PC-3 (cell line): ENCODE measurements around the gene PFKFB3. TPM values are rescaled to one million over a fixed set of nuclear protein-coding genes. Genes with fewer than 3 reads are reported as not detected.

Source experiments
- ATAC-seq: fragments of 200-7000 bp; cut with Tn5 transposase; 2 replicates; pipeline ENCODE4 v1.9.1; 2020; ENCODE audit warnings: mild to moderate bottlenecking, moderate library complexity
- BruUV-seq: library from RNA; stranded (reverse); fragments of 400-500 nt; replicated peaks from 2 replicates; lab custom pipeline; 2021; lab: Mats Ljungman, UMichigan
- CTCF ChIA-PET: fragments of 300-600 bp; sonication (Branson Sonifier 250); formaldehyde crosslinking; loops from one replicate; lab custom pipeline; 2022; ENCODE audit warnings: antibody characterized with exemption; lab: Charles Lee
- POLR2A ChIA-PET: fragments of 300-600 bp; sonication (Branson Sonifier 250); formaldehyde crosslinking; loops from one replicate; lab custom pipeline; 2022; ENCODE audit warnings: antibody characterized with exemption; ENCODE audit not compliant: unreplicated experiment; lab: Charles Lee
- DNase-seq: peaks from one replicate; pipeline ENCODE4 v3.0.0-alpha.2; 2015
- H2AFZ ChIP-seq: fragments of 300-600 bp; sonication (generic); 2 replicates; pipeline ENCODE4 v1.6.0; 2016; ENCODE audit warnings: antibody characterized with exemption, low read length
- H3F3A ChIP-seq: fragments of 300-600 bp; sonication (generic); one replicate; pipeline ENCODE4 v1.6.0; 2017; ENCODE audit warnings: antibody characterized with exemption, low read length, control low read depth, mild to moderate bottlenecking; ENCODE audit not compliant: unreplicated experiment
- H3K27ac ChIP-seq: fragments of 300-600 bp; sonication (generic); 2 replicates; pipeline ENCODE4 v1.5.1; 2016; ENCODE audit warnings: mild to moderate bottlenecking, low read length
- H3K27me3 ChIP-seq: fragments of 300-600 bp; sonication (generic); 2 replicates; pipeline ENCODE4 v1.6.1; 2016; ENCODE audit warnings: low read length, mixed read lengths
- H3K36me3 ChIP-seq: fragments of 300-600 bp; sonication (generic); 2 replicates; pipeline ENCODE4 v1.6.1; 2016; ENCODE audit warnings: low read depth, mixed run types, low read length, mixed read lengths
- H3K4me1 ChIP-seq: fragments of 300-600 bp; sonication (generic); 2 replicates; pipeline ENCODE4 v1.5.1; 2016; ENCODE audit warnings: low read length; ENCODE audit not compliant: insufficient read depth
- H3K4me2 ChIP-seq: fragments of 300-600 bp; sonication (generic); 2 replicates; pipeline ENCODE4 v1.6.0; 2016; ENCODE audit warnings: low read length
- H3K4me3 ChIP-seq: fragments of 300-600 bp; sonication (generic); 2 replicates; pipeline ENCODE4 v1.5.1; 2016; ENCODE audit warnings: mild to moderate bottlenecking, low read length, mixed read lengths
- H3K79me2 ChIP-seq: fragments of 300-600 bp; sonication (generic); 2 replicates; pipeline ENCODE4 v1.6.1; 2017; ENCODE audit warnings: low read length, mixed read lengths
- H3K9ac ChIP-seq: fragments of 300-600 bp; sonication (generic); 2 replicates; pipeline ENCODE4 v1.6.0; 2016; ENCODE audit warnings: mild to moderate bottlenecking, low read length
- H3K9me2 ChIP-seq: fragments of 300-600 bp; sonication (generic); replicated peaks from 2 replicates; pipeline ENCODE4 v1.6.1; 2016; ENCODE audit warnings: mixed run types, low read length, mixed read lengths
- H3K9me3 ChIP-seq: fragments of 300-600 bp; sonication (generic); 2 replicates; pipeline ENCODE4 v1.6.1; 2016; ENCODE audit warnings: low read length, mixed read lengths
- H4K20me1 ChIP-seq: fragments of 300-600 bp; sonication (generic); 2 replicates; pipeline ENCODE4 v1.6.1; 2016; ENCODE audit warnings: low read length, mixed read lengths
- CTCF ChIP-seq: fragments of 300-600 bp; sonication (generic); conservative IDR thresholded peaks from 2 replicates; pipeline ENCODE4 v1.5.1; 2017; ENCODE audit warnings: antibody characterized with exemption, low read depth, mild to moderate bottlenecking, low read length
- EZH2 ChIP-seq: fragments of 300-600 bp; sonication (generic); IDR thresholded peaks from one replicate; pipeline ENCODE4 v1.6.1; 2017; ENCODE audit warnings: antibody characterized with exemption, mild to moderate bottlenecking, low read length; ENCODE audit not compliant: unreplicated experiment
- EZH2phosphoT487 ChIP-seq: fragments of 300-600 bp; sonication (generic); IDR thresholded peaks from 2 replicates; pipeline ENCODE4 v1.6.1; 2018; ENCODE audit warnings: mild to moderate bottlenecking, antibody characterized with exemption, low read length, borderline replicate concordance
- intact Hi-C: fragments of 100-400 bp; cut with micrococcal nuclease; formaldehyde crosslinking; loops from 2 replicates; pipeline ENCODE4 v1.9.0; 2023
- total RNA-seq: library from RNA; depleted of rRNA; stranded (reverse); fragments of >200 nt; gene quantifications from 2 replicates; pipeline ENCODE4 v1.2.3, GENCODE V29; 2014

PFKFB3 gene
- total RNA-seq, 1 experiment from 2014 or later: 19.5 TPM

GRCh38 chr10:6201516-6201975, 1.2 kb upstream of the PFKFB3 start:
- H3K9ac ChIP-seq: no peak overlapping the region
- H2AFZ ChIP-seq: peak overlapping the region; percentile 71; the same call in 1 of the 2 replicates

GRCh38 chr10:6202098-6202683, 541 bp upstream of the PFKFB3 start:
- peaks cover 22% of the 10 kb centered on the region for H3K79me2 ChIP-seq
- peak overlapping the region; percentile 71; the same call in 1 of the 2 replicates for H2AFZ ChIP-seq
- H3K4me2 ChIP-seq: peak overlapping the region; percentile 91
- no peaks in the 10 kb centered on the region for H3K27me3 ChIP-seq
- no peaks in the 10 kb centered on the region for H3K36me3 ChIP-seq
- H3F3A ChIP-seq: no peaks in the 10 kb centered on the region
- H3K9me3 ChIP-seq: no peaks in the 10 kb centered on the region
- no peaks in the 10 kb centered on the region for H3K9me2 ChIP-seq
- H4K20me1 ChIP-seq: peaks cover 8% of the 10 kb centered on the region
- BruUV-seq: no TSS peak
- no peak overlapping the region for H3K27ac ChIP-seq
- no peak for TF ChIP-seq CTCF
- no peak for TF ChIP-seq EZH2
- no peak for TF ChIP-seq EZH2phosphoT487
- no peak overlapping the region for H3K9ac ChIP-seq
- DNase-seq: no peak
- ATAC-seq: peak; percentile 12
- peak overlapping the region; percentile 64 for H3K4me3 ChIP-seq
- intact Hi-C loops: loop anchor here (1.0 to 5.0 kb wide), 4 partner anchors 37 to 204 kb away; no protein-coding TSS in a partner anchor
- POLR2A ChIA-PET: interaction anchor here (0.6 to 0.7 kb wide), 3 partner anchors 92 to 228 kb away, joined by 3 read pairs; no protein-coding TSS in a partner anchor
- H3K4me1 ChIP-seq: peaks cover 19% of the 10 kb centered on the region
- CTCF ChIA-PET: interaction anchor here (0.5 to 1.5 kb wide), 6 partner anchors 35 to 213 kb away, joined by 3 to 51 read pairs (median 3); no protein-coding TSS in a partner anchor

More at GRCh38 chr10:6201516-6201975, 1.2 kb upstream of the PFKFB3 start:
- Histone ChIP-seq H3K79me2 (peaks cover 22% of the 10 kb centered on the region), H3K9me3 (no peaks in the 10 kb centered on the region), H3K27ac (no peak overlapping the region), H3F3A (no peaks in the 10 kb centered on the region), H3K4me1 (peaks cover 19% of the 10 kb centered on the region), H3K27me3 (no peaks in the 10 kb centered on the region), H3K36me3 (no peaks in the 10 kb centered on the region), H4K20me1 (peaks cover 8% of the 10 kb centered on the region), H3K4me2 (peak overlapping the region; percentile 91), H3K9me2 (no peaks in the 10 kb centered on the region), H3K4me3 (peak overlapping the region; percentile 64)
- ChIA-PET POLR2A (no interaction called here), CTCF (no interaction called here)
- no peak for TF ChIP-seq EZH2
- TF ChIP-seq EZH2phosphoT487: 0 out of 2 replicates have a peak, but pooled peaks have one; percentile 44
- DNase-seq (peak; percentile 67), ATAC-seq (peak; percentile 51)
- intact Hi-C loops: loop anchor here (1.0 to 5.0 kb wide), 3 partner anchors 59 to 91 kb away; no protein-coding TSS in a partner anchor
- no TSS peak for BruUV-seq

- intact Hi-C loops: loop anchor here (2.0 to 5.0 kb wide), 3 partner anchors 35 to 74 kb away; no protein-coding TSS in a partner anchor
- no TSS peak for BruUV-seq
- no peaks in the 10 kb centered on the region for H3K36me3 ChIP-seq
- H2AFZ ChIP-seq: no peak overlapping the region
- peak overlapping the region; percentile 63 for H3K9ac ChIP-seq
- peaks cover 12% of the 10 kb centered on the region for H4K20me1 ChIP-seq
- H3F3A ChIP-seq: no peaks in the 10 kb centered on the region
- DNase-seq (peak; percentile 31), ATAC-seq (peak; percentile 28)
- ChIA-PET POLR2A (interaction anchor here (0.6 to 0.7 kb wide), 2 partner anchors 198 to 1185 kb away, joined by 3 read pairs; no protein-coding TSS in a partner anchor), CTCF (interaction anchor here (1.3 to 1.5 kb wide), 2 partner anchors 198 kb away, joined by 10 to 51 read pairs; no protein-coding TSS in a partner anchor)
- peak overlapping the region; percentile 26 for H3K27ac ChIP-seq
- H3K4me3 ChIP-seq: peak overlapping the region; percentile 89
- H3K9me2 ChIP-seq: no peaks in the 10 kb centered on the region
- H3K9me3 ChIP-seq: no peaks in the 10 kb centered on the region
- no peaks in the 10 kb centered on the region for H3K27me3 ChIP-seq
- H3K4me1 ChIP-seq: peaks cover 19% of the 10 kb centered on the region
- no peak for TF ChIP-seq EZH2phosphoT487
- no peak for TF ChIP-seq CTCF
- no peak for TF ChIP-seq EZH2
- peaks cover 34% of the 10 kb centered on the region for H3K79me2 ChIP-seq
- H3K4me2 ChIP-seq: peak overlapping the region; percentile 91
Measured at GRCh38 chr10:6203331-6204062, 765 bp downstream of the PFKFB3 start.
